Tibial nerve (tissue), 4 donors: ENCODE results near the gene ARSG.

ENCODE experiments used
- CTCF ChIP-seq, 5 experiments: fragments of 200-600 bp in 3 of 5; fragments of 450-650 bp in 2 of 5; sonication (generic) in 3 of 5; IDR thresholded peaks; one replicate each; pipeline ENCODE4 v1.5.1; 2016 to 2019; ENCODE audit warnings: antibody characterized with exemption in 5 of 5, mild to moderate bottlenecking in 3 of 5, moderate library complexity in 2 of 5
- EP300 ChIP-seq, 2 donors: sonication (generic); formaldehyde crosslinking; IDR thresholded peaks; one replicate each; pipeline ENCODE4 v1.6.1; 2017; ENCODE audit warnings: antibody characterized with exemption in 2 of 2, mild to moderate bottlenecking in 1 of 2
- POLR2A ChIP-seq, 2 donors: fragments of 450-650 bp; IDR thresholded peaks; one replicate each; pipeline ENCODE4 v1.6.1; 2017; ENCODE audit warnings: antibody characterized with exemption in 2 of 2, mild to moderate bottlenecking in 2 of 2, moderate library complexity in 2 of 2

GRCh38 chr17:68457539-68458259 is 166.4 kb downstream of the ARSG start:
- TF ChIP-seq CTCF (IDR thresholded peaks at IDR 0.05) (peak in 2 of 5 experiments; percentile 48 to 61), POLR2A (IDR thresholded peaks at IDR 0.05) (peak; percentile 98 to 99), EP300 (IDR thresholded peaks at IDR 0.05) (peak; percentile 98 to 99)
